H1 (cell line): ENCODE measurements around the gene GSTA1. TPM values are rescaled to one million over a fixed set of nuclear protein-coding genes. Genes with fewer than 3 reads are reported as not detected.
"Not testable (repeated sequence)": the region's sequence is repeated elsewhere in the genome, so short reads cannot be mapped to it uniquely, and the experiment has no call there.

ENCODE experiments used
- CTCF ChIA-PET: fragments of 300-600 bp; sonication (Branson Sonifier 250); formaldehyde crosslinking; loops from one replicate; lab custom pipeline; 2021; ENCODE audit not compliant: partially characterized antibody; lab: Charles Lee
- POLR2A ChIA-PET: fragments of 300-600 bp; sonication (Branson Sonifier 250); formaldehyde crosslinking; loops from one replicate; lab custom pipeline; 2021; ENCODE audit warnings: inconsistent platforms; ENCODE audit not compliant: partially characterized antibody; lab: Charles Lee
- DNase-seq, 2 experiments: peaks; one replicate each; pipeline versions ENCODE4 v3.0.0 to v3.0.0-alpha.2; 2010 to 2022; ENCODE audit warnings: low spot score in 2 of 2, low read depth in 1 of 2, mixed read lengths in 1 of 2
- FAIRE-seq: peaks from 2 replicates; lab custom pipeline; 2011; peaks lifted over from hg19 to GRCh38; lab: Jason Lieb, UNC
- H2AFZ ChIP-seq: 2 replicates; pipeline ENCODE4 v1.8.1; 2012; ENCODE audit warnings: low read length, inconsistent platforms
- H2AK5ac ChIP-seq: 2 replicates; pipeline ENCODE4 v1.6.1; 2013; ENCODE audit warnings: low read depth, low read length
- H2BK120ac ChIP-seq: replicated peaks from 2 replicates; pipeline ENCODE3; 2013; ENCODE audit warnings: low read depth, low read length, inconsistent platforms
- H2BK12ac ChIP-seq: 2 replicates; pipeline ENCODE4 v1.6.1; 2013; ENCODE audit warnings: low read depth, low read length
- H2BK15ac ChIP-seq: 2 replicates; pipeline ENCODE4 v1.6.1; 2013; ENCODE audit warnings: low read length
- H2BK20ac ChIP-seq: 2 replicates; pipeline ENCODE4 v1.6.1; 2013; ENCODE audit warnings: low read length
- H2BK5ac ChIP-seq: 2 replicates; pipeline ENCODE4 v1.6.1; 2013; ENCODE audit warnings: low read depth, low read length
- H3K14ac ChIP-seq: 2 replicates; pipeline ENCODE4 v1.6.1; 2013; ENCODE audit warnings: inconsistent platforms; ENCODE audit not compliant: insufficient read length
- H3K18ac ChIP-seq: 2 replicates; pipeline ENCODE4 v1.6.1; 2013; ENCODE audit warnings: low read length; ENCODE audit errors: extremely low read depth
- H3K23ac ChIP-seq: 2 replicates; pipeline ENCODE4 v1.6.1; 2013; ENCODE audit warnings: inconsistent platforms; ENCODE audit not compliant: insufficient read length
- H3K23me2 ChIP-seq: 2 replicates; pipeline ENCODE4 v1.6.1; 2013; ENCODE audit warnings: low read depth, low read length
- H3K27ac ChIP-seq: 2 replicates; pipeline ENCODE4 v1.6.1; 2011; ENCODE audit warnings: low read depth, low read length, inconsistent platforms
- H3K27me3 ChIP-seq, 4 experiments: replicated peaks in 1 of 4; 1 replicate in 1 of 4; 2 replicates in 3 of 4; pipeline versions ENCODE4 v1.6.1 to v1.8.1; 2011 to 2013; ENCODE audit warnings: low read length in 3 of 4, mild to moderate bottlenecking in 3 of 4, inconsistent platforms in 2 of 4, mixed read lengths in 2 of 4, moderate library complexity in 1 of 4; ENCODE audit not compliant: control insufficient read depth in 3 of 4, insufficient read depth in 3 of 4; ENCODE audit errors: extremely low read depth in 1 of 4
- H3K36me3 ChIP-seq, 4 experiments: 2 replicates each; pipeline versions ENCODE4 v1.6.1 to v1.8.1; 2011 to 2013; ENCODE audit warnings: mild to moderate bottlenecking in 4 of 4, low read length in 3 of 4, moderate library complexity in 2 of 4, control low read depth in 1 of 4, inconsistent platforms in 1 of 4; ENCODE audit not compliant: insufficient read depth in 4 of 4, control insufficient read depth in 2 of 4
- H3K4ac ChIP-seq: replicated peaks from 2 replicates; pipeline ENCODE3; 2013; ENCODE audit warnings: low read length, low read depth, mixed read lengths, inconsistent platforms; ENCODE audit not compliant: insufficient read length
- H3K4me1 ChIP-seq, 4 experiments: replicated peaks in 1 of 4; 1 replicate in 1 of 4; 2 replicates in 3 of 4; pipeline versions ENCODE4 v1.6.1 to v1.8.1; 2011 to 2013; ENCODE audit warnings: low read length in 3 of 4, inconsistent platforms in 2 of 4, mixed read lengths in 1 of 4; ENCODE audit not compliant: insufficient read depth in 4 of 4, control insufficient read depth in 3 of 4
- H3K4me2 ChIP-seq, 2 experiments: 2 replicates each; pipeline versions ENCODE4 v1.6.1 to v1.8.1; 2011 to 2013; ENCODE audit warnings: low read depth in 2 of 2, low read length in 2 of 2, control low read depth in 1 of 2, inconsistent platforms in 1 of 2, mild to moderate bottlenecking in 1 of 2; ENCODE audit not compliant: insufficient read depth in 1 of 2
- H3K4me3 ChIP-seq, 4 experiments: fragments of 200-600, 300-600 bp in 1 of 4; sonication (generic), shearing (Covaris generic), sonication (Bioruptor Twin) in 1 of 4; 2 replicates each; pipeline versions ENCODE4 v1.5.1 to v1.8.1; 2011 to 2016; ENCODE audit warnings: low read length in 4 of 4, low read depth in 3 of 4, control low read depth in 2 of 4, inconsistent platforms in 2 of 4, mild to moderate bottlenecking in 2 of 4, mixed read lengths in 1 of 4, moderate library complexity in 1 of 4; ENCODE audit not compliant: insufficient read depth in 2 of 4; ENCODE audit errors: extremely low read depth in 1 of 4
- H3K56ac ChIP-seq: replicated peaks from 2 replicates; pipeline ENCODE3; 2013; ENCODE audit warnings: low read depth, mild to moderate bottlenecking, mixed read lengths, low read length, inconsistent platforms; ENCODE audit not compliant: insufficient read length
- H3K79me1 ChIP-seq: 2 replicates; pipeline ENCODE4 v1.6.1; 2013; ENCODE audit warnings: low read depth, low read length, control low read depth
- H3K79me2 ChIP-seq, 2 experiments: 2 replicates each; pipeline versions ENCODE4 v1.6.1 to v1.8.1; 2012 to 2013; ENCODE audit warnings: low read length in 2 of 2, mild to moderate bottlenecking in 2 of 2, inconsistent platforms in 1 of 2; ENCODE audit not compliant: insufficient read depth in 2 of 2, control insufficient read depth in 1 of 2
- H3K9ac ChIP-seq, 4 experiments: replicated peaks in 1 of 4; 1 replicate in 1 of 4; 2 replicates in 3 of 4; pipeline versions ENCODE4 v1.6.1 to v1.8.1; 2011 to 2013; ENCODE audit warnings: low read depth in 3 of 4, low read length in 3 of 4, control low read depth in 2 of 4, mild to moderate bottlenecking in 2 of 4, moderate library complexity in 2 of 4, inconsistent platforms in 1 of 4; ENCODE audit errors: extremely low read depth in 1 of 4
- H3K9me3 ChIP-seq, 2 experiments: 2 replicates each; pipeline versions ENCODE4 v1.6.1 to v1.8.1; 2012 to 2013; ENCODE audit warnings: mild to moderate bottlenecking in 2 of 2, moderate library complexity in 2 of 2, control low read depth in 1 of 2, inconsistent platforms in 1 of 2, low read depth in 1 of 2, low read length in 1 of 2, mixed read lengths in 1 of 2; ENCODE audit not compliant: insufficient read depth in 2 of 2
- H4K20me1 ChIP-seq, 2 experiments: replicated peaks in 1 of 2; 2 replicates each; pipeline versions ENCODE3 to v1.8.1; 2011 to 2013; ENCODE audit warnings: inconsistent platforms in 2 of 2, low read length in 2 of 2, mild to moderate bottlenecking in 1 of 2; ENCODE audit not compliant: insufficient read depth in 2 of 2, control insufficient read depth in 1 of 2
- H4K5ac ChIP-seq: 2 replicates; pipeline ENCODE4 v1.6.1; 2013; ENCODE audit warnings: low read length, low read depth, mixed read lengths, inconsistent platforms; ENCODE audit not compliant: insufficient read length
- H4K8ac ChIP-seq: 2 replicates; pipeline ENCODE4 v1.8.0; 2013; ENCODE audit warnings: mild to moderate bottlenecking, moderate library complexity, low read length, inconsistent platforms; ENCODE audit not compliant: insufficient read depth; ENCODE audit errors: extremely low read depth
- H4K91ac ChIP-seq: replicated peaks from 2 replicates; pipeline ENCODE3; 2013; ENCODE audit warnings: low read length, mixed read lengths, inconsistent platforms; ENCODE audit not compliant: insufficient read length
- MAFK ChIP-seq: IDR thresholded peaks from 2 replicates; pipeline ENCODE4 v1.6.1; 2012; ENCODE audit warnings: low read depth, mild to moderate bottlenecking, improper control_type of control experiment, low read length
- RAD21 ChIP-seq, 2 experiments: IDR thresholded peaks in 1 of 2; conservative IDR thresholded peaks in 1 of 2; 2 replicates each; pipeline ENCODE4 v1.6.1; 2011; ENCODE audit warnings: low read depth in 2 of 2, low read length in 2 of 2, improper control_type of control experiment in 1 of 2, inconsistent platforms in 1 of 2, mild to moderate bottlenecking in 1 of 2, moderate library complexity in 1 of 2
- WGBS, 2 experiments: shearing (Covaris generic) in 1 of 2; methylation state at CpG; one replicate each; pipeline versions ENCODE4 v1.1.6 to v1.1.7; 2013 to 2015; ENCODE audit warnings: low lambda C conversion rate in 2 of 2, mixed read lengths in 2 of 2, inconsistent platforms in 1 of 2, low coverage in 1 of 2, missing lambda C conversion rate in 1 of 2; ENCODE audit not compliant: insufficient replicate concordance in 2 of 2, insufficient coverage in 1 of 2, insufficient read length in 1 of 2; ENCODE audit errors: extremely low coverage in 1 of 2, missing lambda C conversion rate in 1 of 2; 5-methylcytosine and 5-hydroxymethylcytosine counted together
- polyA plus RNA-seq, 7 experiments: library from polyadenylated mRNA; depleted of rRNA in 3 of 7; stranded (reverse) in 5 of 7; unstranded in 2 of 7; fragments of >200 nt in 5 of 7; fragments of 200-250 nt in 2 of 7; gene quantifications; 1 replicate in 5 of 7; 2 replicates in 1 of 7; 4 replicates in 1 of 7; pipeline versions ENCODE4 v1.2.1 to v1.2.3, GENCODE V29; 2011 to 2013; ENCODE audit warnings: missing spikeins in 2 of 7, mixed read lengths in 2 of 7
- total RNA-seq: library from RNA; stranded (reverse); fragmentation: NEBNext Ultra II Directional; extraction: Animal tissue kit (Norgen Biotek cat#: 25700); gene quantifications from 2 replicates; pipeline ENCODE4 v1.2.1, GENCODE V29; 2021
- TF ChIP-seq, protein P1 (sequence below), 3 experiments: IDR thresholded peaks; 1 replicate in 2 of 3; 2 replicates in 1 of 3; pipeline versions ENCODE4 v1.5.1 to v1.6.1; 2011; ENCODE audit warnings: low read length in 3 of 3, mild to moderate bottlenecking in 3 of 3, inconsistent platforms in 2 of 3, low read depth in 1 of 3, moderate library complexity in 1 of 3; ENCODE audit not compliant: insufficient read depth in 1 of 3; ENCODE audit errors: control extremely low read depth in 1 of 3

GSTA1 gene
- total and polyA plus RNA-seq, 2 of the 8 experiments (the other 6 are each of a cell fraction or from before 2014, with no cell fraction given): 0.08 TPM; not detected in 1

GRCh38 chr6:52763322-52763916 is 40.2 kb downstream of the GSTA1 start, which contains the start of gene GSTA2:
Gene GSTA2 (minus strand): TSS chr6:52763475. CDS start chr6:52757947, 5,528 bp downstream.
- H2BK15ac ChIP-seq, H3K36me3 ChIP-seq, H3K4ac ChIP-seq, H4K8ac ChIP-seq, H3K4me2 ChIP-seq, H3K9ac ChIP-seq, POLR2A ChIA-PET, H3K27me3 ChIP-seq, H4K91ac ChIP-seq, H3K18ac ChIP-seq, H3K23me2 ChIP-seq, H2AK5ac ChIP-seq, H3K9me3 ChIP-seq, H2BK20ac ChIP-seq, H3K56ac ChIP-seq, H2BK12ac ChIP-seq, H3K4me1 ChIP-seq, H3K79me2 ChIP-seq, H2BK120ac ChIP-seq, H3K14ac ChIP-seq, H2AFZ ChIP-seq, H2BK5ac ChIP-seq, H3K23ac ChIP-seq, H4K5ac ChIP-seq, H3K27ac ChIP-seq, H4K20me1 ChIP-seq, H3K4me3 ChIP-seq, H3K79me1 ChIP-seq: not testable (repeated sequence)
- 82% methylated on average over 2 of the region's 2 CpGs; no CpG with 5 or more reads in 1 of the 2 experiments for whole genome bisulfite sequencing, 2 experiments
- DNase-seq: peak in 1 of 2 experiments; percentile 25
- FAIRE-seq: peak; percentile 88
- CTCF ChIA-PET: interaction anchor here (0.6 to 1.6 kb wide), 5 partner anchors 35 to 232 kb away, joined by 3 to 5 read pairs (median 4); partner anchors contain the start of gene GSTA1
- TF ChIP-seq, protein P1, sequence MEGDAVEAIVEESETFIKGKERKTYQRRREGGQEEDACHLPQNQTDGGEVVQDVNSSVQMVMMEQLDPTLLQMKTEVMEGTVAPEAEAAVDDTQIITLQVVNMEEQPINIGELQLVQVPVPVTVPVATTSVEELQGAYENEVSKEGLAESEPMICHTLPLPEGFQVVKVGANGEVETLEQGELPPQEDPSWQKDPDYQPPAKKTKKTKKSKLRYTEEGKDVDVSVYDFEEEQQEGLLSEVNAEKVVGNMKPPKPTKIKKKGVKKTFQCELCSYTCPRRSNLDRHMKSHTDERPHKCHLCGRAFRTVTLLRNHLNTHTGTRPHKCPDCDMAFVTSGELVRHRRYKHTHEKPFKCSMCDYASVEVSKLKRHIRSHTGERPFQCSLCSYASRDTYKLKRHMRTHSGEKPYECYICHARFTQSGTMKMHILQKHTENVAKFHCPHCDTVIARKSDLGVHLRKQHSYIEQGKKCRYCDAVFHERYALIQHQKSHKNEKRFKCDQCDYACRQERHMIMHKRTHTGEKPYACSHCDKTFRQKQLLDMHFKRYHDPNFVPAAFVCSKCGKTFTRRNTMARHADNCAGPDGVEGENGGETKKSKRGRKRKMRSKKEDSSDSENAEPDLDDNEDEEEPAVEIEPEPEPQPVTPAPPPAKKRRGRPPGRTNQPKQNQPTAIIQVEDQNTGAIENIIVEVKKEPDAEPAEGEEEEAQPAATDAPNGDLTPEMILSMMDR (IDR thresholded peaks at IDR 0.05; ENCODE audit: control extremely low read depth in 1 of 3, insufficient read depth in 1 of 3, low read depth in 1 of 3, low read length in 3 of 3): peak in 2 of 3 experiments; percentile 21 to 26; a peak in 2 of 4 replicates
- TF ChIP-seq MAFK: peak; percentile 17; the same call in 1 of the 2 replicates
- peak; percentile 39 to 52 for TF ChIP-seq RAD21 (IDR thresholded peaks at IDR 0.05 in 1 of 2, conservative IDR thresholded peaks at IDR 0.05 in 1 of 2; ENCODE audit: low read depth in 2 of 2, low read length in 2 of 2)
